ENCODE measurements around the gene MIXL1.

GRCh38 chr1:226217273-226217672 is 6.2 kb upstream of the MIXL1 start:
- TF ChIP-seq CTCF (IDR thresholded peaks at IDR 0.05) (no peak), POLR2A (IDR thresholded peaks at IDR 0.05) (no peak)

All from adrenal gland (tissue), 5 donors.